Stimulated activated CD8-positive, alpha-beta memory T cell treated with anti-CD3 and anti-CD28 coated beads, Interleukin-4, amount 100 ng/mL, for 48 hours (primary cell): ENCODE results near the gene SRGAP1.

ENCODE experiments used
- DNase-seq: peaks from one replicate; pipeline ENCODE4 v3.0.0-alpha.2; 2020

The SRGAP1 gene

DNA sequence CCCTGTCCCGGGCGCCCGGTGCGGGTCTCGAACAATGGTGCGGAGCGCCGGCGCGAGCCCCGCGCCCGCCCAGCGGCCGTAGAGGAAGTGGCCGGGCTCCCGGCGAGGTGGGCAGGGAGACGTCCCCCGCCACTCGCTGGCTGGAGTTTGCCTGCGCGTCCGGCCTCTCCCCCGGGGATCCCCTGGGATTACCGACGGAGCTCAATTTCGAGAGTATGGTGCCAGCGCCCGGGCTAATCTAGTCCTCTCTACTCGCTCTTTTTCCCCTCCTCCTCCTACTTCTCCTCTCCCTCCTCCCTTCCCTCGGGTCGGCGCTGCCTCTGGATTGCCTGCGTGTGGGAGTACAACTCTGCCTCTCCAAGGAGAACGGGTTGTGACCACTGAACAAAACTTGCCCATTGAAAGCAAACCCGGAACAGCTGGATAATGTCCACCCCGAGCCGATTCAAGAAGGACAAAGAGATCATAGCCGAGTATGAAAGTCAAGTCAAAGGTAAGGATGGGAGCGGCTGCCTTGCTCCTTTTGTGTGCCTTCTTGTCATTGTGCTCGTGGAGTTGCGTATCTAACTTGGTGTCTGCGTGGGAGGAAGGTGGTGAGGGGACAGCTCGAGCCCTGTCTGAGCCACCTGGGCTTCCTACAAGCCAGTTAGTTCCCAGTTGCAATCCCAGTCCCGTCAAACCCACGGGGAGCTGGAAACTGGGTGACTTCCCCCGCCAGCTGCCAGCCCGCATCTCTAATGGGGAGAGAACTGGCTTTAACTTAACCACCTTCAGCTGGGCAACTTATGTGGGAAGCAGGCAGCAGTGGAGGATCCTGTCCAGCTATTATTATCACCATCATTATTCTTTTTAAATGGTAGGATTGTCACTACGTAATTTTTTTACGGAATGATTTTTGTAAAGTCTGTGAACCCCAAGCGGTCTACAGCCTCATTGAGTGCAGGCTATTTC is at the start of gene SRGAP1:
Gene SRGAP1, plus strand, starts transcription at position 310 of the 951 bp plus-strand sequence. Its CDS starts 117 bp downstream, at position 427.
- DNase-seq = peak; percentile 29

DNA sequence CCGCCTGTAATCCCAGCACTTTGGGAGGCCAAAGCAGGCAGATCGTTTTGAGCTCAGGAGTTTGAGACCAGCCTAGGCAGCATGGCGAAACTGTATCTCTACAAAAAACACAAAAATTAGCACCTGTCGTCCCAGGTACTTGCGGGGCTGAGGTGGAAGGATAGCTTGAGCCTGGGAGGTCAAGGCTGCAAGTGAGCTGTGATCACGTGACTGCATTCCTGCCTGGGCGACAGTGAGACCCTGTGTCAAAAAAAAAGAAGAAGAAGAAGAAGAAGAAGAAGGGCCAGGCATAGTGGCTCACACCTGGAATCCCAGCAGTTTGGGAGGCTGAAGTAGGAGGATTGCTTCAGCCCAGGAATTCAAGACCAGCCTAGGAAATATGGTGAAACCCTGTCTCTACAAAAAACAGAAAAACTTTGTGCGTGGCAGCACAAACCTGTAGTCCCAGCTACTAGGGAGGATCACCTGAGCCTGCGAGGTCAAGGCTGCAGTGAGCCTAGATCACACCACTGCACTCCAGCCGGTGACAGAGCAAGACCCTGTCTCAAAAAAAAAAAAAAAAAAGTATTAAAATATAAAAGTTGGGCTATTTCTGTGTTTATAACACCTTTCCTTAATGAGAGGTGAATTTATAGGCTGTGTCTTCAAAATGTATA is 49.3 kb upstream of the SRGAP1 start:
- no peak for DNase-seq

DNA sequence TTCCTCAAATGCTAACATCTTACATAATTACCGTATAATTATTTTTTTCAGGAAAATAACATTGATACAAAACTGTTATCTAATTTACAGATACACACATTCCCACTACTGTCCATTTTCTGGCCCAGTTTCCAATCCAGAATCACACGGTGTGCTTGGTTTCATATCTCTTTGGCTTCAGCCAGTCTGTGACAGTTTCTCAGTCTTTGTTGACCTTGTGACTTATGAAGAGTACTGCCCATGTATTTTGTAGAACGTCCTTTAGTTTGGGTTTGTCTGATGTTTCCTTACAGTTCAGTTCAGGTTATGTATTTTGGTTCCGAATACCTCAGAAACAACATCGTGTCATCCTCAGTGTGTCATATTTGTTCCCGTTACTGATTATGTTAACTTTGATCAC is 48.6 kb upstream of the SRGAP1 start:
- DNase-seq = no peak

DNA sequence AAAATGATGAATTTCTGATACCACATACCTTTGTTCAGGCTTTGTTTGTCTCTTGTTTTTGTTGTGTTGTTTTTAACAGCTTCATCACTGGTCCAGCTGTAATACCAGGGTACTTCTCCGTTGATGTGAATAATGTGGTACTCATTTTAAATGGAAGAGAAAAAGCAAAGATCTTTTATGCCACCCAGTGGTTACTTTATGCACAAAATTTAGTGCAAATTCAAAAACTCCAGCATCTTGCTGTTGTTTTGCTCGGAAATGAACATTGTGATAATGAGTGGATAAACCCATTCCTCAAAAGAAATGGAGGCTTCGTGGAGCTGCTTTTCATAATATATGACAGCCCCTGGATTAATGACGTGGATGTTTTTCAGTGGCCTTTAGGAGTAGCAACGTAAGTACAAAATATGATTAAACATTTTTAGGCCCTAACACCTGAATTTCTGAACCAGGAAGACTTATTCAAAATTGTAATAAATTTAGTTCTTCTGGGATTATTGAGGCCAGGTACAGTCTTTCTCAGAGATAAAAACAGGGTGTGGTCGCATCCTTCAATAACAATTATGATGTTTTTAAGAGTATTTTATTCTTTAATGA is 42.4 kb upstream of the SRGAP1 start:
- no peak for DNase-seq

DNA sequence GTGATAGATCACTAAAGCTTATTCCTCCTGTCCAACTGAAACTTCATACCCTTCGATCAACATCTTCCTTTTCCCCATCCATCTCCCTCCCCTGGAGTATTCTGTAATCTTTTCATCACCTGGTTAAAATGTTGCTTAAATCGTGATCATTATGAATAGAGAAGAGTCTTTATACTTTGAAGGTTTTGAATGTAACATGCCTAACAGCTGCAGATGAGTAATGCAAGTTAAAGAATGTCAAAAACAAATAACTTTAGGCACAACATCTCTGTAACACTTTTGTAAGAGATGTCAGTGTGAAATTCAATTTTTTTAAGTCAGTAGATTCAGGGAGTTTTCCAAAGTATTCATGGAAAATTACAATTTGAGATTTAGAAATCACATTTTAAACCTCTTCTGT is 39.8 kb upstream of the SRGAP1 start:
- DNase-seq = no peak

DNA sequence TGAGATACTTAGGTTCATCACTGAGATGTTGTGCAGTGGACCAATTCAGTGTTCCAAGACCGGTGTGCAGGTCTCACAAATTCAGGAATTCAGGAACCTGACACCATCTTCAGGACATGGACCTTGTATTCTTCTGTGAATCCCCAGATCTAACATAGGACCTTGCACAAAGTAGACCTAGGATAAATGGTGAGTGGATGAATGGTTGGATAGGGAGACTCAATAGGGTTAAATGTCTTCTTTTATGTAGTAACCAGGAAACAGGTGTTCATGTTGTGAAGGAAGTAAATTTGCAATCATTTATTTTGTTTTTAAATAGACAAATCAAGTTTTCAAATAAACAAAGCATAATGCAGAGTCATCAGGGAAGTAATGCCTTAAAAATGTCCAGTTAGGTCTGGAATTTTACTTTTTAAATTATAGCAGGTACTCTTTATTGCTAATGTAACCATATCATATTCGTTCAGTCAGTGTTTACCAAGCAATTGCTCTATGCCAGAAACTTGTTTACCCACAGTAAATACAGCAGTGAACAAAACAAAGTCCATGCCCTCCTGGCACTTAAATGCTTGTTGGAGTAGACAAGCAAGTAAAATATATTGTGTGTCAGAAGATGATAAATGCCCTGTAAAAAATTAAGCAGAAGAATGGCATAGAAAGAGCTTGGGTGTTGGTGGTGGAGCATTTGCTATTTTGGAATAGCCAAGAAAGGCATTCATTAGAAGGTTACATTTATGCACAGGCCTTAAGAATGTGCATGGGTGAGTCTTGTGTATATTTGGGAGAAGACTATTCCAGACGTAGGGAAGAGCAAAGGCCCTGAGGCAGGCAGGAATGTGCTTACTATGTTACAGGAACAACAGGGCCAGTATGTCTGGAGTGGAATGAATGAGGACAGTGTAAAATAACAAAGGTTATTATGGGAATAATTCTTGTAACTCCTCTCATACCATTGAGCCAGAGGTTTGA is 38.5 kb upstream of the SRGAP1 start:
- no peak for DNase-seq

DNA sequence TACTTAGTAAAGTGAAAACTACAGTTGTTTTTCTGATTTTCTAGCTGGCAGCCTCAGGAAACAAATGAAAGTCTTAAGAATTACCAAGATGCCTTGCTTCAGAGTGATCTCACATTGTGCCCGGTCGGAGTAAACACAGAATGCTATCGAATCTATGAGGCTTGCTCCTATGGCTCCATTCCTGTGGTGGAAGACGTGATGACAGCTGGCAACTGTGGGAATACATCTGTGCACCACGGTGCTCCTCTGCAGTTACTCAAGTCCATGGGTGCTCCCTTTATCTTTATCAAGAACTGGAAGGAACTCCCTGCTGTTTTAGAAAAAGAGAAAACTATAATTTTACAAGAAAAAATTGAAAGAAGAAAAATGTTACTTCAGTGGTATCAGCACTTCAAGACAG is 35.9 kb upstream of the SRGAP1 start:
- no peak for DNase-seq

DNA sequence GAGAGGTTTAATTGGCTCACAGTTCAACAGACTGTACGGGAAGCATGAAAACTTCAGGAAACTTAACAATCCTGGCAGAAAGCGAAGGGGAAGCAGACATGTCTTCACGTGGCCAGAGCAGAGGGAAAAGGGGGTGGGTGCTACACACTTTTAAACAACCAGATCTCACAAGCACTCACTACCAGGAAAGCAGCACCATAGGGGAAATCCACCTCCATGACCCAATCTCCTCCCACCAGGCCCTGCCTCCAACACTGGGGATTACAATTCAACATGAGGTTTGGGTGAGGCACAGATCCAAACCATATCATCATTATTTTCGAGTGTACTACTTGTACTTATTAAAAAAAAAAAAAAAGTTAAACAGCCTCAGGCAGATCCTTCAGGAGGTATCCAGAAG is 34.9 kb upstream of the SRGAP1 start:
- no peak for DNase-seq

DNA sequence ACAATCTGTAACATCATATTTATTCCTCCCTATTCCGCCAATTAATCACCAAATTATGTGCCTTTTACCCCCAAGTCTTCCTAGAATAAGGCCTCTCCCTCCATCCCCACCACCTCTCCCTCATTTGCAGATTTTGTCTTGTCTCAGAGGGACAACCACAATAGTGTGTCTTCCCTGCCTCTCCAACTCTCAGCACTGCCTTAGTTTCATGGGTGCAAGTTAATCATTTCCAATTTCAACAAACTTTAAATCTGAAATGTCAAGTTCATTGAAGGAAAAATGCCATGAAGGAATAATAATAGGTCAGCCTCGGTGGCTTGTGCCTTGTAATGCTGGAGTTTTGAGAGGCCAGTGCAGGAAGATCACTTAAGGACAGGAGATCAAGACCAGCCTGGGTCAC is 33.2 kb upstream of the SRGAP1 start:
- DNase-seq = no peak

DNA sequence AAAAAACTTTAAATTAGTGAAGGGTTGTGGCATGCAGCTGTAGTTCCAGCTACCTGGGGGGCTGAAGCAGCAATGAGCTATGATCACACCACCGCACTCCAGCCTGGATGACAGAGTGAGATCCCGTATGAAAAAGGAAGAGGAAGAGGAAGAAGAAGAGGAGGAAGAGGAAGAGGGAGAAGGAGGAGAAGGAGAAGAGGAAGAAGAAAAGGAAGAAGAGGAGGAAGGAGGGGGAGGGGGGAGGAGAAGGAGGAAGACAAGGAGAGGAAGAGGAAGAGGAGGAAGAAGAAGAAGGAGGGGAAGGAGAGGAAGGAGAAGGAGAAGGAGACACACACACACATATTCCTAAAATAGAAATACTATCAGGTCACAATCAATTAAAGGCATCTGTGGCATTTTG is 32.7 kb upstream of the SRGAP1 start:
- DNase-seq = no peak

DNA sequence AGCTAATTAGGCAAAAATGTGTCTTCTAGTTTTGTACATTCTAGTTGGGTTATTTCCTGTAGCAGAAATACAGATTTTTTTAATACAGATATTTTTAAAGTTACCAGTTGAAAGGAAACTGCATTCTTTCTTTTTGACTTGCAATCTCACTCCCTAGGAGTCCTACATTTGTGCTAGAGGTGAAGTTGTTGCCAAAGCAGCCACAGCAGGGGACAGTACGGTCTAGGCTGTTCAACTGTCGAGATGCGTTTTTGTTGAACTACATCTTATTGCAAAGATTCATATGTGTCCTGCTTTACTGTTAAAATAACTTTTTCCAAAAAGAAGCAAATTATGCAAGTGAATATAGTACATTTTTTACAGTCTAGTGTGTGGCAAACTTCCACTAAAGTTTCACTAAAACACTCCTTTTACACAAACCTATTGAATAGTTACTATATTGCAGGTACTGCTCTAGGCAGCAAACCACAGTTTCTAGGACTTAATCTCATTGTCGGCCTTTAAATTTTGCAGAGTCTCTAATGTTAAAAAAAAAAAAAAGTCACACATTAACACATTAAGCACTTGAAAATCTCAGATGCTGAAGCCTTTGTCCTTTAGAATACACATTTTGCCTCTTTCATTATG is 30.2 kb upstream of the SRGAP1 start:
- DNase-seq = no peak

DNA sequence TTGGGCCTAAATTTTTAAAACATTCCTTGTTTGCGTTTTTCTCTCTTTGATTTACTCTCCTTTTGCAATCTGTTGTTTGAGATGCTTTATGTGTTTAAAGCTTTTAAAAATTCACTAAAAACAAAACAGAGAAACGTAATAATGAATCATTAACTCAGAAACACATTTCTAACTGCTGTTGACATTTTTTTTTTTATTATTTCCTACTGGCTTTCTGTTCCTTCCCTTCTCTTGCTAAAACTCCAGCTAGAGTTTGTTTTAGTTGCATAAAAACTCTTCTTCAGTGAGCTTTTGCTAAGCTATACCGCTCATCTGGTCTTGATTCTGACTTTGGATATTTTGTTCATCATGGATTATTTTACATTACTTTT is 29.0 kb upstream of the SRGAP1 start:
- DNase-seq = no peak

DNA sequence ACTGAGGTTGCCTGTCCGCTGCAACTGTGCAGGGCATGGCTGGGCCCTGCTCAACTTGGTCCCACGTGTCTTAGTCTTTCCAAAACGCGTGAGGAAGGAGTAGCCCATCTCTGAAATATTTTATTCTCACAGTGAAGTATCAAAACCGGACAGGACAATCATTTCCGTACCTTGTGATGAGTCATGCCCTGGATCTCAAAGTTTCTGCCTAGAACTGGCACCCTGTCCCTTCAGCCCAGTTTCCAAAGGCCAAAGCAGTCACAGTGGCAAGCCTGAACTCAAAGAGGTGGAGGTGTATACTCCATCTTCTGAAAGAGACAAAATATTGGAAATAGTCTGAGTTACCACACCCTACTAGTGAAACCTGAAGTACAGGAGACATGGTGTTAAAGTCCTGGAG is 28.5 kb upstream of the SRGAP1 start:
- DNase-seq = no peak

DNA sequence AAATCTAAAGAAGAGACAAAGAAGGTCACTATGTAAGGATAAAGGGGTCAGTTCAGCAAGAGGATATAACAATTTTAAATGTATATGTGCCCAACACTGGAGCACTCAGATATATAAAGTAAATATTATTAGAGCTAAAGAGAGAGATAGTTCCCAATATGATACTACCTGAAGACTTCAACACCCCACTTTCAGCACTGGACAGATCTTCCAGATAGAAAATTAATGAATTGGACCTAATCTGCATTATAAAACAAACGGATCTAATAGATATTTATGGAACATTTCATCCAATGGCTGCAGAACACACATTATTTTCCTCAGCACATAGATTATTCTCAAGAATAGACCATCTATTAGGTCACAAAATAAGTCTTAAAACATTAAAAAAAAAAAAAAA is 24.1 kb upstream of the SRGAP1 start:
- no peak for DNase-seq

DNA sequence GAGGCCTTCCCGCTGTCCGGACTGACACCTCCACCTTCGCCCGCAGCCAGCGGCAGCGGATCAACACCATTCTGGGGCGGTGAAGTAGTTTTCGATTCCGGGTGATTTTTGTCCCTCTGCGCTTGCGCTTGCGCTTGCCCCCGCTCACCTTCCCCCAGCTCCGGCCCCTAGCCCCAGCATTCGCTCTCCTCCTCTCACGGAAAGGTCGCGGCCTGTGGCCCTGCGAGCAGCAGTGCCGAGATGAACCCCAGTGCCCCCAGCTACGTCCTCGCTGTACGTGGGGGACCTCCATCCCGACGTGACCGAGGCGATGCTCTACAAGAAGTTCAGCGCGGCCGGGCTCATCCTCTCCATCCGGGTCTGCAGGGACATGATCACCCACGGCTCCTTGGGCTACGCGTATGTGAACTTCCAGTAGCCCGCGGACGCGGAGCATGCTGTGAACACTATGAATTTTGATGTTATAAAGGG is 22.7 kb upstream of the SRGAP1 start:
- no peak for DNase-seq

DNA sequence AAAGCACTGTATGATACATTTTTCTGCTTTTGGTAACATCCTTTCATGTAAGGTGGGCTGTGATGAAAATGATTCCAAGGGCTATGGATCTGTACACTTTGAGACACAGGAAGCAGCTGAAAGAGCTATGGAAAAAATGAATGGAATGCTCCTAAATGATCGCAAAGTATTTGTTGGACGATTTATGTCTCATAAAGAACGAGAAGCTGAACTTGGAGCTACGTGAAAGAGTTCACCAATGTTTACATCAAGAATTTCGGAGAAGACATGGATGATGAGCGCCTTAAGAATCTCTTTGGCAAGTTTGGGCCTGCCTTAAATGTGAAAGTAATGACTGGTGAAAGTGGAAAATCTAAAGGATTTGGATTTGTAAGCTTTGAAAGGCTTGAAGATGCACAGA is 22.1 kb upstream of the SRGAP1 start:
- no peak for DNase-seq

DNA sequence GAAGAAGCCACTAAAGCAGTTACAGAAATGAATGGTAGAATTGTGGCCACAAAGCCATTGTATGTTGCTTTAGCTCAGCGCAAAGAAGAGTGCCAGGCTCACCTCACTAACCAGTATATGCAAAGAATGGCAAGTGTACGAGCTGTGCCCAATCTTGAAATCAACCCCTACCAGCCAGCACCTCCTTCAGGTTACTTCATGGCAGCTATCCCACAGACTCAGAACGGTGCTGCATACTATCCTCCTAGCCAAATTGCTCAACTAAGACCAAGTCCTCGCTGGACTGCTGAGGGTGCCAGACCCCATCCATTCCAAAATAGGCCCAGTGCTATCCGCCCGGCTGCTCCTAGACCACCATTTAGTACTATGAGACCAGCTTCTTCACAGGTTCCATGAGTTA is 21.5 kb upstream of the SRGAP1 start:
- no peak for DNase-seq

DNA sequence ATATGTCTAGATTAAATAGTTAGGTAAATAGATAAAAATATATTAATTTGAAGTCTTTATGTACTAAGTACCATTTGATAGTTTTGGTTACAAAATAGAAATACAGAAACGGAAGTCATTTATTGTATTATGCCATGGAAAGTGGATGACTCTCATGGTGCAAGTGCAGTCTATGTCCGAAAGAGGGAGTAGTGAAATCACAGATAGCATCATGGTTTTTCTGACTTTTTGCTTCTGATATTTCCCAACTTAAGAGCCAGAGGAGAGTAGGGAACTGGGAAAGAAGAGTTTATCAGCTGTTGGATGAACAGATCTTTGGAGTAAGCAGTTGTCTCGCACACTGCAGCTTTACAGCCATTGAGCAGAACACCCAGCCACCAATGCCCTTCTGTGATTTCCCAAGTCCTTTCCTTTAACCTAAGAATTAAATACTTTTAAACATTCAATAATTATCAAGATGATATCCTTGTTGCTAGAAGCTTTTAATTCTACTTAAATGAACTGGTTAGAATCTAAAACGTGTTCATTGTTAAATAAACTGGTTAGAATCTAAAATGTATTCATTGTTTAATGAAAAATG is 18.4 kb upstream of the SRGAP1 start:
- no peak for DNase-seq

DNA sequence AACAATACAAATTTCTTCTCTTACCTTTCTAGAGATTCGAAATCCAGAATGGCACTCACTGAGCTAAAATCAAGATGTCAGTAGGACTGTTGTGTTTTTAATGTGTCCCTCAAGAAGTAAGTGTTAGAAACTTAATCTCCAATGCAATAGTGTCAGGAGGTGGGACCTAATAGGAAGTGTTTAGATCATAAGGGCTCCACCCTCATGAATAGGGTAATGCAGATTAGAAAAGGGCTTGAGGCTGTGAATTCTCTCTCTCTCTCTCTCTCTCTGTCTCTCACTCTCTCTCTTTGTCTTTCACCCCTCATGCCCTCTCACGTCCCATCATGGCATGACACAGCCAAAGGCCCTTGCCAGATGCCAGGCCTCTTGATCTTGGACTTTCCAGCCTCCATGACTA is 15.6 kb upstream of the SRGAP1 start:
- no peak for DNase-seq

DNA sequence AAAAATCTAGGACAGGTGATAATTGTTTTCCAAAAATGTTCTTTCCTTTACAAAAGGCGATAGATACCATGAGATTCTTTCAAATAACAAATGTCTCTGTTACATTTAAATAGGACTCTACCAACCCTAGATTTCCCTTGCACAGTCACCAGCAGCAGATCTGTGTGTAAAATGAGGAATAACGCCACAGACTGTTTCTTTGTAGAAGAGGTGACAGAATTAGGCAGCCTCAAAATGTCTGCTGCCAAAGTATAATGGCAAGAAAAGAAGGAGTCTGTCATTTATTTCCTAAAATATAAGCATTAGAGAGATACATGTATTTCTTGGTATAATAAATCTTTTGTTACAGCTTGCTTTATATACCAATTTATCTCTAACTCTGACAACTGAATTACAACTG is 8.5 kb upstream of the SRGAP1 start:
- DNase-seq = no peak

DNA sequence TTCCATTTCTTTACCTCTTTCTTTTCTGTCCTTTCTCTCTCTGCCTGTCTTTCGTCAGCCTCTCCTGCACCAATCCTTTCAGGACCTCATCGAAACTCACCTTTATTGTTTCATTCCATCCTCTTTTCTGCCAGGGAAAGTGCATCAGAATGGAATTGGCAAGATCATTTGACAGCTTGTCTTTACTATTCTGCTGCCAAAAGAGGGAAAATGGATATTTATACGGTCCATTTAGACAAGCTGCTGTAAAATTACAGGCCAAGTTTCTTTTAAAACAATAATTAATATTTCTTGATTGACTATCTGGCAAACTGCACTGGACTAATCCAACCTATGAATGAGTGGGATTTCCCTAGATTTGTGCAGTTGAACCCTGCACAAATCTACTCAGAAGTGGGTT is 7.6 kb upstream of the SRGAP1 start:
- no peak for DNase-seq

DNA sequence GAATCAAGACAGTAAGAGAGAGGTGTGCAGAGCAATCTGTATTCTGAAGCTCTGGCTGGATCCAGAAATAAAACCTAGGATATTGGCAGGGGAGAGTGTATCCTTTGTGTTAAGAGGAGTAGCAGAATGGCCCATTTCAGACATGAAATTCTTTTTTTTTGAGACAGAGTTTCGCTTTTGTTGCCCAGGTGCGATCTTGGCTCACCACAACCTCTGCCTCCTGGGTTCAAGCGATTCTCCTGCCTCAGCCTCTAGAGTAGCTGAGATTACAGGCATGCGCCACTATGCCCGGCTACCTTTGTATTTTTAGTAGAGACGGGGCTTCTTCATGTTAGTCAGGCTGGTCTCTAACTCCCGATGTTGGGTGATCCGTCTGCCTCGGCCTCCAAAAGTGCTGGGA is 6.1 kb upstream of the SRGAP1 start:
- no peak for DNase-seq
